GM12878 (cell line): ENCODE data around the gene DCTN5. TPM values are rescaled to one million over a fixed set of nuclear protein-coding genes. Genes with fewer than 3 reads are reported as not detected.

Experiments
- ATAC-seq: fragments of 200-7000 bp; cut with Tn5 transposase; 3 replicates; pipeline ENCODE4 v1.9.1; 2020; ENCODE audit warnings: mild to moderate bottlenecking, moderate library complexity
- BruUV-seq: library from RNA; stranded (reverse); fragments of 400-500 nt; replicated peaks from 2 replicates; lab custom pipeline; 2021; lab: Mats Ljungman, UMichigan
- CTCF ChIA-PET: fragments of 300-600 bp; sonication (Branson Sonifier 250); formaldehyde crosslinking; extraction: SDS; loops from one replicate; lab custom pipeline; 2021; ENCODE audit warnings: inconsistent platforms; lab: Yijun Ruan, JAX
- POLR2A ChIA-PET: fragments of 350-600 bp; formaldehyde crosslinking; extraction: SDS; loops from one replicate; lab custom pipeline; 2021; ENCODE audit warnings: inconsistent platforms; lab: Charles Lee
- RAD21 ChIA-PET: fragments of 300-600 bp; sonication (Branson Sonifier 250); formaldehyde crosslinking; loops from one replicate; lab custom pipeline; 2023; ENCODE audit warnings: antibody characterized with exemption; ENCODE audit not compliant: unreplicated experiment; lab: Charles Lee
- SMC1A ChIA-PET: fragments of 300-600 bp; sonication (Branson Sonifier 250); formaldehyde crosslinking; loops from one replicate; lab custom pipeline; 2023; ENCODE audit not compliant: unreplicated experiment, uncharacterized antibody; lab: Charles Lee
- DNase-seq: peaks from one replicate; pipeline ENCODE4 v3.0.0-alpha.2; 2011; ENCODE audit warnings: low read depth, low spot score
- FAIRE-seq: peaks from 3 replicates; lab custom pipeline; 2011; peaks lifted over from hg19 to GRCh38; lab: Jason Lieb, UNC
- H2AFZ ChIP-seq: 2 replicates; pipeline ENCODE4 v1.6.0; 2011; ENCODE audit warnings: low read depth, low read length, control low read depth; ENCODE audit not compliant: control insufficient read depth
- H3K27ac ChIP-seq: 2 replicates; pipeline ENCODE4 v1.5.1; 2011; ENCODE audit warnings: control low read depth; ENCODE audit not compliant: control insufficient read depth, insufficient read depth
- H3K27me3 ChIP-seq, 2 experiments: replicated peaks in 1 of 2; 2 replicates each; pipeline versions ENCODE4 v1.6.0 to v1.6.1; 2011; ENCODE audit warnings: low read length in 1 of 2; ENCODE audit not compliant: control insufficient read depth in 2 of 2, insufficient read depth in 2 of 2
- H3K36me3 ChIP-seq, 2 experiments: 2 replicates each; pipeline ENCODE4 v1.5.1; 2011; ENCODE audit warnings: low read length in 1 of 2; ENCODE audit not compliant: control insufficient read depth in 2 of 2, insufficient read depth in 2 of 2
- H3K4me1 ChIP-seq: 2 replicates; pipeline ENCODE4 v1.6.1; 2011; ENCODE audit warnings: mild to moderate bottlenecking, low read length, moderate library complexity, mixed read lengths; ENCODE audit not compliant: control insufficient read depth, insufficient read depth
- H3K4me2 ChIP-seq: 2 replicates; pipeline ENCODE4 v1.6.0; 2011; ENCODE audit warnings: control low read depth; ENCODE audit not compliant: control insufficient read depth, insufficient read depth
- H3K4me3 ChIP-seq: fragments of 200-600 bp; sonication (generic); 2 replicates; pipeline ENCODE4 v1.5.1; 2016
- H3K79me2 ChIP-seq: 2 replicates; pipeline ENCODE4 v1.6.0; 2011; ENCODE audit warnings: low read length; ENCODE audit not compliant: control insufficient read depth, insufficient read depth
- H3K9ac ChIP-seq: 2 replicates; pipeline ENCODE4 v1.8.0; 2011; ENCODE audit warnings: low read length, control low read depth, mixed read lengths; ENCODE audit not compliant: control insufficient read depth, insufficient read depth
- H3K9me3 ChIP-seq: replicated peaks from 3 replicates; pipeline ENCODE4 v1.5.1; 2011; ENCODE audit warnings: mild to moderate bottlenecking, low read length; ENCODE audit not compliant: control insufficient read depth, insufficient read depth
- H4K20me1 ChIP-seq: 2 replicates; pipeline ENCODE4 v1.6.0; 2011; ENCODE audit not compliant: control insufficient read depth, insufficient read depth
- BCL11A ChIP-seq: IDR thresholded peaks from 2 replicates; pipeline ENCODE4 v1.6.1; 2011; ENCODE audit warnings: low read depth, low read length
- KAT2A ChIP-seq: conservative IDR thresholded peaks from 2 replicates; pipeline ENCODE4 v1.6.1; 2011; ENCODE audit warnings: low read depth, low read length; ENCODE audit not compliant: control insufficient read depth
- NFIC ChIP-seq: IDR thresholded peaks from 2 replicates; pipeline ENCODE4 v1.6.1; 2012; ENCODE audit warnings: low read depth, mild to moderate bottlenecking, inconsistent platforms, low read length, moderate library complexity
- NR2C1 ChIP-seq: fragments of 450-650 bp; IDR thresholded peaks from 2 replicates; pipeline ENCODE4 v1.6.1; 2017; ENCODE audit warnings: antibody characterized with exemption, mild to moderate bottlenecking, moderate library complexity
- RAD21 ChIP-seq: IDR thresholded peaks from 2 replicates; pipeline ENCODE4 v1.6.1; 2011; ENCODE audit warnings: mild to moderate bottlenecking, low read depth, low read length, moderate library complexity; ENCODE audit not compliant: insufficient read depth
- WGBS: methylation state at CpG from one replicate; pipeline ENCODE4 v1.1.6; 2016; ENCODE audit warnings: low lambda C conversion rate; ENCODE audit not compliant: insufficient replicate concordance, insufficient coverage; ENCODE audit errors: missing lambda C conversion rate; 5-methylcytosine and 5-hydroxymethylcytosine counted together
- in situ Hi-C: fragments of 300-500 bp; cut with MboI; formaldehyde crosslinking; loops from 9 replicates; pipeline ENCODE4 v1.14.3; 2018; ENCODE audit warnings: mixed read lengths
- intact Hi-C: fragments of 100-400 bp; cut with micrococcal nuclease; formaldehyde crosslinking; loops from one replicate; pipeline ENCODE4 v1.14.2; 2022; ENCODE audit not compliant: unreplicated experiment
- polyA plus RNA-seq, 11 experiments: library from polyadenylated mRNA; depleted of rRNA in 4 of 11; unstranded in 6 of 11; stranded (reverse) in 5 of 11; fragments of >200 nt; fragmentation: Nextera tagmentation in 4 of 11; fragmentation: Illumina TruSeq in 1 of 11; extraction: Ambion mirVana in 4 of 11; extraction: Trizol in 1 of 11; gene quantifications; 1 replicate in 1 of 11; 2 replicates in 10 of 11; pipeline versions ENCODE4 v1.2.1 to v1.2.3, GENCODE V29; 2011 to 2016; ENCODE audit warnings: inconsistent platforms in 2 of 11, missing spikeins in 2 of 11, low read depth in 1 of 11
- total RNA-seq, 4 experiments: library from RNA; depleted of rRNA in 3 of 4; stranded (reverse); fragments of >200 nt in 3 of 4; fragmentation: Illumina TruSeq in 1 of 4; extraction: Trizol in 1 of 4; gene quantifications; 2 replicates each; pipeline versions ENCODE4 v1.2.1 to v1.2.3, GENCODE V29; 2013 to 2021
- TF ChIP-seq, protein P1 (sequence below), 3 experiments: IDR thresholded peaks in 2 of 3; conservative IDR thresholded peaks in 1 of 3; 2 replicates each; pipeline ENCODE4 v1.5.1; 2011; ENCODE audit warnings: low read depth in 3 of 3, low read length in 3 of 3, mild to moderate bottlenecking in 3 of 3, control low read depth in 2 of 3, moderate library complexity in 2 of 3, inconsistent platforms in 1 of 3, mixed read lengths in 1 of 3; ENCODE audit not compliant: control insufficient read depth in 2 of 3, insufficient read depth in 1 of 3; ENCODE audit errors: extremely low read depth in 1 of 3

Gene DCTN5
- total and polyA plus RNA-seq, 10 of the 15 experiments (the other 5 are each of a cell fraction or from before 2014, with no cell fraction given), result 49.1 to 153 (median 81.4) TPM

- in situ Hi-C loops (loop anchor here (5.0 kb wide), 1 partner anchor 34 kb away; no protein-coding TSS in a partner anchor), intact Hi-C loops (no loop called here)
- ChIA-PET SMC1A (no interaction called here), RAD21 (no interaction called here), CTCF (no interaction called here), POLR2A (no interaction called here)
- Histone ChIP-seq H4K20me1 (no peaks in the 10 kb centered on the region), H3K4me1 (peaks cover 3% of the 10 kb centered on the region; the same call in 1 of the 2 replicates), H3K36me3 (peaks cover 0 to 7% of the 10 kb centered on the region in 2 experiments; a peak in 1 of 4 replicates), H2AFZ (no peak overlapping the region), H3K27me3 (no peaks in the 10 kb centered on the region), H3K79me2 (peaks cover 18% of the 10 kb centered on the region), H3K27ac (no peak overlapping the region), H3K9me3 (no peaks in the 10 kb centered on the region), H3K9ac (no peak overlapping the region), H3K4me2 (no peak overlapping the region), H3K4me3 (no peak overlapping the region)
- no peak for DNase-seq
- no peak for FAIRE-seq
- BruUV-seq, result no TSS peak
- no peak for TF ChIP-seq BCL11A
- TF ChIP-seq, protein P1, sequence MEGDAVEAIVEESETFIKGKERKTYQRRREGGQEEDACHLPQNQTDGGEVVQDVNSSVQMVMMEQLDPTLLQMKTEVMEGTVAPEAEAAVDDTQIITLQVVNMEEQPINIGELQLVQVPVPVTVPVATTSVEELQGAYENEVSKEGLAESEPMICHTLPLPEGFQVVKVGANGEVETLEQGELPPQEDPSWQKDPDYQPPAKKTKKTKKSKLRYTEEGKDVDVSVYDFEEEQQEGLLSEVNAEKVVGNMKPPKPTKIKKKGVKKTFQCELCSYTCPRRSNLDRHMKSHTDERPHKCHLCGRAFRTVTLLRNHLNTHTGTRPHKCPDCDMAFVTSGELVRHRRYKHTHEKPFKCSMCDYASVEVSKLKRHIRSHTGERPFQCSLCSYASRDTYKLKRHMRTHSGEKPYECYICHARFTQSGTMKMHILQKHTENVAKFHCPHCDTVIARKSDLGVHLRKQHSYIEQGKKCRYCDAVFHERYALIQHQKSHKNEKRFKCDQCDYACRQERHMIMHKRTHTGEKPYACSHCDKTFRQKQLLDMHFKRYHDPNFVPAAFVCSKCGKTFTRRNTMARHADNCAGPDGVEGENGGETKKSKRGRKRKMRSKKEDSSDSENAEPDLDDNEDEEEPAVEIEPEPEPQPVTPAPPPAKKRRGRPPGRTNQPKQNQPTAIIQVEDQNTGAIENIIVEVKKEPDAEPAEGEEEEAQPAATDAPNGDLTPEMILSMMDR (IDR thresholded peaks at IDR 0.05 in 2 of 3, conservative IDR thresholded peaks at IDR 0.05 in 1 of 3; ENCODE audit: control insufficient read depth in 2 of 3, extremely low read depth in 1 of 3, insufficient read depth in 1 of 3, low read depth in 3 of 3, low read length in 3 of 3), result peak in 1 of 3 experiments; percentile 21; a peak in 1 of 6 replicates
- no peak; the same call in 2 of the 3 replicates for ATAC-seq
Measured at GRCh38 chr16:23635958-23636357, 5.3 kb upstream of the DCTN5 start.

GRCh38 chr16:23640615-23640930 is 693 bp upstream of the DCTN5 start:
- peaks cover 3% of the 10 kb centered on the region; the same call in 1 of the 2 replicates for H3K4me1 ChIP-seq
- peak; percentile 7 for ATAC-seq
- peak; percentile 44 for FAIRE-seq
- H3K4me2 ChIP-seq, result peak overlapping the region; percentile 85
- under 1% methylated on average over 8 of the region's 8 CpGs for WGBS
- BruUV-seq, result no TSS peak
- peak overlapping the region; percentile 81 for H3K27ac ChIP-seq
- peaks cover 37% of the 10 kb centered on the region for H3K79me2 ChIP-seq
- ChIA-PET SMC1A (interaction anchor here (0.8 to 1.1 kb wide), 3 partner anchors 12 to 39 kb away, joined by 3 read pairs; no protein-coding TSS in a partner anchor), POLR2A (interaction anchor here (0.6 to 1.3 kb wide), 3 partner anchors 36 to 50 kb away, joined by 3 to 7 read pairs (median 4); partner anchors contain the start of gene PLK1), RAD21 (interaction anchor here (1.1 to 1.2 kb wide), 2 partner anchors 11 to 12 kb away, joined by 3 read pairs; no protein-coding TSS in a partner anchor), CTCF (interaction anchor here (1.1 kb wide), 1 partner anchor 44 kb away, joined by 3 read pairs; no protein-coding TSS in a partner anchor)
- TF ChIP-seq NR2C1 (no peak), KAT2A (no peak), NFIC (0 out of 2 replicates have a peak, but pooled peaks have one; percentile 18), RAD21 (no peak)
- no peaks in the 10 kb centered on the region for H3K27me3 ChIP-seq
- no peaks in the 10 kb centered on the region for H3K9me3 ChIP-seq
- H3K36me3 ChIP-seq, result peaks cover 0 to 10% of the 10 kb centered on the region in 2 experiments; a peak in 1 of 4 replicates
- no peaks in the 10 kb centered on the region for H4K20me1 ChIP-seq
- peak overlapping the region; percentile 80 for H3K4me3 ChIP-seq
- in situ Hi-C loops, result no loop called here
- no peak for DNase-seq
- H3K9ac ChIP-seq, result peak overlapping the region; percentile 89
- intact Hi-C loops, result loop anchor here (5.0 to 10.0 kb wide), 2 partner anchors 37 to 894 kb away; partner anchors contain the start of genes PLK1 and RBBP6
- peak overlapping the region; percentile 85 for H2AFZ ChIP-seq
